MM.1S (cell line): ENCODE results near the gene TM7SF3.

ENCODE experiments used
- EZH2 ChIP-seq: fragments of 300-600 bp; sonication (generic); optimal IDR thresholded peaks from 2 replicates; pipeline ENCODE3; 2017; ENCODE audit warnings: low read depth, mild to moderate bottlenecking, antibody characterized with exemption, low read length, mixed read lengths
- EZH2phosphoT487 ChIP-seq: fragments of 300-600 bp; sonication (generic); IDR thresholded peaks from 2 replicates; pipeline ENCODE4 v1.6.1; 2018; ENCODE audit warnings: antibody characterized with exemption, low read length

DNA sequence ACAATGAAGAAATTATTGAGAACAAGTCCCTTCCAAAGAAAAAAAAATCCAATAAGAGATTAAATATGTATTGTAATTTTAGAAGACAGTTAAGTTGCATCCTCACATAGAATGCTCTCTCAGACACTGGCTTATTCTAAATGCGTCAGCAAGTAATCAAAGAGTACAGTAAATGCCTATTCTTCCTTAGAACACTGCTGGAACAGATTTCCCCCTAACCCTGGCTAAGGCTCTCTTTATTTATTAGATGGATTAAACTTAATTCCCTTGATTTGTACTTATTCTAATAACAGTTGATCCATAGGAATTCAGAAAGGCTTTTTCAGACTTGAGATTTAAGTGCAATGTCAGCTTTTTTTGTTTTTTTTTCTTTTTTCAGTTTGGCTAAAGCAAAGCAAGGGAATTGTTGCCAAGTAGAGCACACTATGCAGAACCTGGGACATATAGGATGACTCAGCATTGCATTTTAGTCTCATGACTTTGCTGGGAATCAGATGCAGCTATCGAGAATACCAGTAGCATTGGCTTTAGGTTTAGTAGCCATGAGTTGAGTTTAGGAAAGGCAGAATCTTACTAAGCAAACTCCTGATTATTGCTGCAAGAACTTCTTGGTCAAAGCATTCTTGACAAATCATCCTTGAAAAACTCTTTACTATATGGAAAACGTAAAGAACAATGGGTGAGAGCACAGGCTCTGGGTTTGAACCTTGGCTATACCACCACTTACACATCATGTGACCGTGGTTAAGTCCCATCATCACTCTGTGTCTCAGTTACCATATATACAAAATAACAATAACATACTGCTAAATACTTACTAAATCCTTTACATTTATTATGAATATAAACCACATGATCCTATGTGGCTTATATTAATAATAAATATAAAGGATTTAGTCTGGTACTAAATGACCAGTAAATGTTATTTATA is 34.9 kb upstream of the TM7SF3 start:
- no peak for TF ChIP-seq EZH2
- no peak for TF ChIP-seq EZH2phosphoT487
